Neural cell (in vitro differentiated cells): ENCODE results near the gene RFX7. TPM values are rescaled to one million over a fixed set of nuclear protein-coding genes. Genes with fewer than 3 reads are reported as not detected.

Experiments used
- H2AFZ ChIP-seq: fragments of 200-600, 300-800 bp; sonication (generic), shearing (Covaris generic); 2 replicates; pipeline ENCODE4 v1.6.0; 2014; ENCODE audit warnings: low read depth, mild to moderate bottlenecking, antibody characterized with exemption, low read length, moderate library complexity
- H3F3A ChIP-seq: fragments of 200-600 bp; shearing (Covaris generic); 2 replicates; pipeline ENCODE4 v1.6.1; 2016; ENCODE audit warnings: mild to moderate bottlenecking, moderate library complexity, mixed read lengths, antibody characterized with exemption, low read length; ENCODE audit not compliant: insufficient read depth, poor library complexity, severe bottlenecking
- H3K27ac ChIP-seq: fragments of 200-600, 300-800 bp; sonication (generic), shearing (Covaris generic); 2 replicates; pipeline ENCODE4 v1.5.1; 2014; ENCODE audit warnings: mild to moderate bottlenecking, low read length, moderate library complexity
- H3K27me3 ChIP-seq: fragments of 300-800, 200-600 bp; sonication (generic), shearing (Covaris generic); 2 replicates; pipeline ENCODE4 v1.6.0; 2014; ENCODE audit warnings: mild to moderate bottlenecking, low read depth, low read length, moderate library complexity; ENCODE audit not compliant: insufficient read depth
- H3K36me3 ChIP-seq: fragments of 300-800, 200-600 bp; sonication (generic), shearing (Covaris generic); 2 replicates; pipeline ENCODE4 v1.5.1; 2014; ENCODE audit warnings: mild to moderate bottlenecking, antibody characterized with exemption, low read length, moderate library complexity; ENCODE audit not compliant: insufficient read depth
- H3K4me2 ChIP-seq: fragments of 300-800, 200-600 bp; sonication (generic), shearing (Covaris generic); 2 replicates; pipeline ENCODE4 v1.6.0; 2014; ENCODE audit warnings: mild to moderate bottlenecking, low read length
- H3K4me3 ChIP-seq: fragments of 300-800, 200-600 bp; sonication (generic), shearing (Covaris generic); 2 replicates; pipeline ENCODE4 v1.5.1; 2014; ENCODE audit warnings: mild to moderate bottlenecking, low read length, moderate library complexity
- H3K79me2 ChIP-seq: fragments of 200-600 bp; shearing (Covaris generic); replicated peaks from 2 replicates; pipeline ENCODE4 v1.6.0; 2014; ENCODE audit warnings: mild to moderate bottlenecking, low read length, moderate library complexity; ENCODE audit not compliant: insufficient read depth
- H3K9ac ChIP-seq: fragments of 300-800, 200-600 bp; sonication (generic), shearing (Covaris generic); 2 replicates; pipeline ENCODE4 v1.6.1; 2016; ENCODE audit warnings: mild to moderate bottlenecking, low read length, mixed read lengths
- H3K9me2 ChIP-seq: fragments of 200-600 bp; shearing (Covaris generic); 2 replicates; pipeline ENCODE4 v1.6.1; 2016; ENCODE audit warnings: mild to moderate bottlenecking, low read length, mixed read lengths; ENCODE audit not compliant: insufficient read depth
- H3K9me3 ChIP-seq: fragments of 200-600, 300-800 bp; sonication (generic), shearing (Covaris generic); 2 replicates; pipeline ENCODE4 v1.6.1; 2016; ENCODE audit warnings: mild to moderate bottlenecking, mixed run types, low read length, moderate library complexity, mixed read lengths
- H4K20me1 ChIP-seq: fragments of 200-600 bp; shearing (Covaris generic); 2 replicates; pipeline ENCODE4 v1.6.1; 2016; ENCODE audit warnings: mild to moderate bottlenecking, mixed run types; ENCODE audit not compliant: insufficient read depth
- EP300 ChIP-seq: fragments of 450-650 bp; conservative IDR thresholded peaks from 2 replicates; pipeline ENCODE4 v1.6.1; 2014; ENCODE audit warnings: antibody characterized with exemption, mild to moderate bottlenecking, moderate library complexity; ENCODE audit not compliant: poor library complexity, severe bottlenecking
- EZH2 ChIP-seq: fragments of 200-600, 300-800 bp; shearing (Covaris generic), sonication (generic); IDR thresholded peaks from 2 replicates; pipeline ENCODE4 v1.6.1; 2014; ENCODE audit warnings: antibody characterized with exemption, low read length, borderline replicate concordance, mild to moderate bottlenecking; ENCODE audit not compliant: insufficient read depth, poor library complexity, severe bottlenecking
- MXI1 ChIP-seq: fragments of 450-650 bp; conservative IDR thresholded peaks from 2 replicates; pipeline ENCODE4 v1.6.1; 2014; ENCODE audit warnings: antibody characterized with exemption, mild to moderate bottlenecking; ENCODE audit not compliant: poor library complexity, severe bottlenecking
- POLR2AphosphoS5 ChIP-seq: IDR thresholded peaks from 2 replicates; pipeline ENCODE4 v1.6.1; 2012
- SMC3 ChIP-seq: fragments of 450-650 bp; conservative IDR thresholded peaks from 2 replicates; pipeline ENCODE4 v1.6.1; 2014; ENCODE audit warnings: antibody characterized with exemption, mild to moderate bottlenecking, moderate library complexity; ENCODE audit not compliant: poor library complexity
- TAF1 ChIP-seq: IDR thresholded peaks from 2 replicates; pipeline ENCODE4 v1.6.1; 2012; ENCODE audit warnings: low read depth
- polyA plus RNA-seq: library from polyadenylated mRNA; depleted of rRNA; stranded (reverse); fragments of >200 nt; gene quantifications from 2 replicates; pipeline ENCODE4 v1.2.3, GENCODE V29; 2014
- TF ChIP-seq, protein P1 (sequence below): fragments of 450-650 bp; IDR thresholded peaks from 2 replicates; pipeline ENCODE4 v1.5.1; 2014; ENCODE audit warnings: antibody characterized with exemption, mild to moderate bottlenecking, moderate library complexity; ENCODE audit not compliant: poor library complexity, severe bottlenecking
- TF ChIP-seq, protein P2 (sequence below): IDR thresholded peaks from 2 replicates; pipeline ENCODE4 v1.6.1; 2012; ENCODE audit warnings: borderline replicate concordance

The RFX7 gene
- polyA plus RNA-seq, 1 donor from 2014 or later, result 12.9 TPM

DNA sequence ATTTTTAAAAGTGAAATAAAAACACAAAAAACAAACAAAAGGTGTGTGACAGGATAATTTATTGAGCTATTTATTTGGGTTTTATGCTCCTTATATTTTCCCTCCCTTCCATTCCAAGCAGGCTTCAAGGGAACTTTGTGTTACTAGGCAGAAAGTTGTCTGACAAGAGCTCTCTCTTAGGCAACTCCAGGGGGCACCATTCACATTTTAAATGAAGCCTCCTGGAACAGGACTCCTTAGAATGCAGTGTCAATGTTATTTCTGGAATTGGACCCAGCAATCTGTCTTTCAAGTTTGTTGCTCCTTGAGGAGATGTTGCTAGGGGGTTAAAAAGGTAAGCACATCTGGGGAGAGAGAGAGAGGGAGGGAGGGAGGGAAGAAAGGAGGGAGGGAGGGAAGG, 5.4 kb upstream of the RFX7 start:
- no peak overlapping the region for H3K27ac ChIP-seq
- H3K36me3 ChIP-seq, result no peaks in the 10 kb centered on the region
- no peaks in the 10 kb centered on the region for H3K27me3 ChIP-seq
- no peaks in the 10 kb centered on the region for H3K9me2 ChIP-seq
- TF ChIP-seq SMC3 (no peak), TAF1 (no peak), MXI1 (no peak), POLR2AphosphoS5 (no peak), EZH2 (no peak)
- TF ChIP-seq, protein P1, sequence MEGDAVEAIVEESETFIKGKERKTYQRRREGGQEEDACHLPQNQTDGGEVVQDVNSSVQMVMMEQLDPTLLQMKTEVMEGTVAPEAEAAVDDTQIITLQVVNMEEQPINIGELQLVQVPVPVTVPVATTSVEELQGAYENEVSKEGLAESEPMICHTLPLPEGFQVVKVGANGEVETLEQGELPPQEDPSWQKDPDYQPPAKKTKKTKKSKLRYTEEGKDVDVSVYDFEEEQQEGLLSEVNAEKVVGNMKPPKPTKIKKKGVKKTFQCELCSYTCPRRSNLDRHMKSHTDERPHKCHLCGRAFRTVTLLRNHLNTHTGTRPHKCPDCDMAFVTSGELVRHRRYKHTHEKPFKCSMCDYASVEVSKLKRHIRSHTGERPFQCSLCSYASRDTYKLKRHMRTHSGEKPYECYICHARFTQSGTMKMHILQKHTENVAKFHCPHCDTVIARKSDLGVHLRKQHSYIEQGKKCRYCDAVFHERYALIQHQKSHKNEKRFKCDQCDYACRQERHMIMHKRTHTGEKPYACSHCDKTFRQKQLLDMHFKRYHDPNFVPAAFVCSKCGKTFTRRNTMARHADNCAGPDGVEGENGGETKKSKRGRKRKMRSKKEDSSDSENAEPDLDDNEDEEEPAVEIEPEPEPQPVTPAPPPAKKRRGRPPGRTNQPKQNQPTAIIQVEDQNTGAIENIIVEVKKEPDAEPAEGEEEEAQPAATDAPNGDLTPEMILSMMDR, result peak; percentile 8
- no peaks in the 10 kb centered on the region for H4K20me1 ChIP-seq
- H3K79me2 ChIP-seq, result no peaks in the 10 kb centered on the region
- no peaks in the 10 kb centered on the region for H3F3A ChIP-seq
- H3K9me3 ChIP-seq, result no peaks in the 10 kb centered on the region
- no peak overlapping the region for H3K4me3 ChIP-seq
- no peak overlapping the region for H2AFZ ChIP-seq
- H3K4me2 ChIP-seq, result no peak overlapping the region
- H3K9ac ChIP-seq, result no peak overlapping the region

DNA sequence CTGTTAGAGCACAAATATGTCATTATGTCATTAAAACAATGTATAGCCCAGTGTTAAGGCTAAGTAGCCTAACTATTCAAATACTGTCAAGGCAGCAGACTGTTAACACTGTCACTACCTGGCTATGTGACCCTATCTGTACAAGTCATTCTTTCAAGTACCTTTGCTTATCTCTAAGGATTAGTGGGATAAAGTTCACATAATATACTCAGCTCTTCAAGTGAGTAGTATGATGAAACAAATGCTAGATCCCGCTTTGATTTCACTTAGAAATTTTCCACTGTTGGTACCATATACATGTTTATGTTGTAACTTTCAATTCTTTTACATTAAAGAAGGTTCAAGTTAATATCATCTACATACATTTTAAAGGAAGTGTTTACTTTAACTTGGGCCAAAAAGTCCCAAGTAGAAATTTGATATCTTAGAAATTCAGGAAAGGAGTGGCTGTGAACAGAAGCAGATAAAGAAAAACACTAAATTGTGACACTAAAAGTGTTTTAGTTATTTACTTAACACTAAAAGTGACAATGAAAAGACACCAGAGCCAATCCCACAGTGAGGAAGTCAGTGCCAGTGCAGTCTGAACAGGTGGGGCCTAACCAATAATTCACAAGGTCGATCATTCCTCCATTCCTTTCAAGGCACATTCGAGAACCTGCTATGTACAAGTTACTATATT, 4.8 kb upstream of the RFX7 start:
- Histone ChIP-seq H2AFZ (no peak overlapping the region), H3K27me3 (no peaks in the 10 kb centered on the region), H3K4me2 (no peak overlapping the region), H3K9me2 (no peaks in the 10 kb centered on the region), H3K79me2 (no peaks in the 10 kb centered on the region), H3K9ac (no peak overlapping the region), H3K27ac (no peak overlapping the region), H4K20me1 (no peaks in the 10 kb centered on the region), H3K36me3 (no peaks in the 10 kb centered on the region), H3K9me3 (no peaks in the 10 kb centered on the region), H3K4me3 (no peak overlapping the region), H3F3A (no peaks in the 10 kb centered on the region)
- TF ChIP-seq POLR2AphosphoS5 (no peak), SMC3 (no peak), TAF1 (no peak), EP300 (no peak), EZH2 (no peak)
- TF ChIP-seq, protein P2, sequence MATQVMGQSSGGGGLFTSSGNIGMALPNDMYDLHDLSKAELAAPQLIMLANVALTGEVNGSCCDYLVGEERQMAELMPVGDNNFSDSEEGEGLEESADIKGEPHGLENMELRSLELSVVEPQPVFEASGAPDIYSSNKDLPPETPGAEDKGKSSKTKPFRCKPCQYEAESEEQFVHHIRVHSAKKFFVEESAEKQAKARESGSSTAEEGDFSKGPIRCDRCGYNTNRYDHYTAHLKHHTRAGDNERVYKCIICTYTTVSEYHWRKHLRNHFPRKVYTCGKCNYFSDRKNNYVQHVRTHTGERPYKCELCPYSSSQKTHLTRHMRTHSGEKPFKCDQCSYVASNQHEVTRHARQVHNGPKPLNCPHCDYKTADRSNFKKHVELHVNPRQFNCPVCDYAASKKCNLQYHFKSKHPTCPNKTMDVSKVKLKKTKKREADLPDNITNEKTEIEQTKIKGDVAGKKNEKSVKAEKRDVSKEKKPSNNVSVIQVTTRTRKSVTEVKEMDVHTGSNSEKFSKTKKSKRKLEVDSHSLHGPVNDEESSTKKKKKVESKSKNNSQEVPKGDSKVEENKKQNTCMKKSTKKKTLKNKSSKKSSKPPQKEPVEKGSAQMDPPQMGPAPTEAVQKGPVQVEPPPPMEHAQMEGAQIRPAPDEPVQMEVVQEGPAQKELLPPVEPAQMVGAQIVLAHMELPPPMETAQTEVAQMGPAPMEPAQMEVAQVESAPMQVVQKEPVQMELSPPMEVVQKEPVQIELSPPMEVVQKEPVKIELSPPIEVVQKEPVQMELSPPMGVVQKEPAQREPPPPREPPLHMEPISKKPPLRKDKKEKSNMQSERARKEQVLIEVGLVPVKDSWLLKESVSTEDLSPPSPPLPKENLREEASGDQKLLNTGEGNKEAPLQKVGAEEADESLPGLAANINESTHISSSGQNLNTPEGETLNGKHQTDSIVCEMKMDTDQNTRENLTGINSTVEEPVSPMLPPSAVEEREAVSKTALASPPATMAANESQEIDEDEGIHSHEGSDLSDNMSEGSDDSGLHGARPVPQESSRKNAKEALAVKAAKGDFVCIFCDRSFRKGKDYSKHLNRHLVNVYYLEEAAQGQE, result no peak
- TF ChIP-seq, protein P1, result no peak
